Measurements from ENCODE around the gene ZC3H18. TPM values are rescaled to one million over a fixed set of nuclear protein-coding genes. Genes with fewer than 3 reads are reported as not detected.

Gene ZC3H18
- total and polyA plus RNA-seq, 2 of the 4 experiments (the other 2 are of a cell fraction) = 3.4 to 21.3 TPM

GRCh38 chr16:88618182-88618955 lies 48.2 kb downstream of the ZC3H18 start:
- peaks cover 32% of the 10 kb centered on the region for H3K9me1 ChIP-seq (ENCODE audit: insufficient read depth, low read length)

More at GRCh38 chr16:88618182-88618955, 48.2 kb downstream of the ZC3H18 start:
- Histone ChIP-seq H3K9me3 (ENCODE audit: control insufficient read depth, insufficient read depth, low read length) (no peaks in the 10 kb centered on the region), H3K4me1 (ENCODE audit: control insufficient read depth, insufficient read depth, low read length) (peaks cover 33% of the 10 kb centered on the region), H2BK120ac (ENCODE audit: low read depth, low read length) (0 out of 2 replicates have a peak overlapping the region, but pooled peaks have one; percentile 27), H2BK15ac (ENCODE audit: low read depth, low read length) (peak overlapping the region; percentile 29; the same call in 2 of the 3 replicates), H3K27ac (ENCODE audit: insufficient read depth, low read length) (no peak overlapping the region), H4K5ac (ENCODE audit: low read depth, low read length) (no peak overlapping the region; the same call in 1 of the 2 replicates), H4K91ac (ENCODE audit: insufficient read depth, low read depth, low read length) (peak overlapping the region; percentile 82; the same call in 1 of the 2 replicates), H3K4ac (ENCODE audit: low read depth, low read length) (peak overlapping the region; percentile 26; the same call in 1 of the 2 replicates), H2BK5ac (ENCODE audit: low read depth, low read length, poor library complexity, severe bottlenecking) (no peak overlapping the region), H3K4me2 (ENCODE audit: low read depth, low read length) (no peak overlapping the region), H3K36me3 (ENCODE audit: control insufficient read depth, insufficient read depth, low read length) (peaks cover 22% of the 10 kb centered on the region), H3K79me1 (ENCODE audit: low read depth in 1 of 2, low read length in 2 of 2) (peaks cover 8 to 87% of the 10 kb centered on the region in 2 experiments), H3K27me3 (ENCODE audit: control insufficient read depth, insufficient read depth, low read length) (no peaks in the 10 kb centered on the region), H2BK20ac (ENCODE audit: low read depth, low read length) (no peak overlapping the region; the same call in 1 of the 2 replicates), H4K20me1 (ENCODE audit: insufficient read depth, low read length) (peaks cover 89% of the 10 kb centered on the region), H3K18ac (ENCODE audit: low read depth, low read length) (no peak overlapping the region), H3K56ac (ENCODE audit: extremely low read depth, insufficient read depth, low read length) (no peak overlapping the region), H2AK5ac (ENCODE audit: low read depth, low read length) (no peak overlapping the region), H3K4me3 (ENCODE audit: insufficient read depth, low read depth, low read length) (no peak overlapping the region), H2AFZ (replicated peaks; ENCODE audit: low read length, poor library complexity) (peak overlapping the region; percentile 33), H3K23ac (ENCODE audit: low read depth, low read length) (no peak overlapping the region), H4K8ac (ENCODE audit: low read depth in 2 of 2, low read length in 2 of 2) (peak overlapping the region in 1 of 2 experiments; percentile 43; a peak in 1 of 4 replicates), H2AK9ac (replicated peaks; ENCODE audit: low read depth, low read length, poor library complexity) (no peak overlapping the region), H3K9ac (ENCODE audit: low read depth, low read length) (no peak overlapping the region), H3K14ac (replicated peaks; ENCODE audit: low read depth, low read length) (no peak overlapping the region)
- ChIA-PET CTCF (no interaction called here), POLR2A (ENCODE audit: unreplicated experiment) (no interaction called here)
- intact Hi-C loops (cut with micrococcal nuclease) = no loop called here
- in situ Hi-C loops (cut with MboI; ENCODE audit: low sequenced_read_pairs) = no loop called here
- BruUV-seq (replicated peaks) = no TSS peak
- dilution Hi-C loops (cut with HindIII; ENCODE audit: low sequenced_read_pairs, unreplicated experiment) = no loop called here
- TF ChIP-seq NFE2L2 (IDR thresholded peaks at IDR 0.05; ENCODE audit: low read depth, low read length) (no peak), MAFK (IDR thresholded peaks at IDR 0.05; ENCODE audit: low read depth, low read length) (no peak), MXI1 (IDR thresholded peaks at IDR 0.05; ENCODE audit: borderline replicate concordance, low read depth, low read length) (no peak), USF2 (IDR thresholded peaks at IDR 0.05; ENCODE audit: low read depth, low read length) (no peak)
- ATAC-seq (ENCODE audit: low read depth) (no peak), DNase-seq (peak; percentile 15)
- WGBS, 2 experiments (ENCODE audit: extremely low coverage in 2 of 2, insufficient read length in 1 of 2) = 79% methylated on average over 9 of the region's 20 CpGs; no CpG with 5 or more reads in 1 of the 2 experiments
